HCT116 (cell line): ENCODE results near the gene RBM43. TPM values are rescaled to one million over a fixed set of nuclear protein-coding genes. Genes with fewer than 3 reads are reported as not detected.

Experiments used
- ATAC-seq: fragments of 200-7000 bp; cut with Tn5 transposase; 2 replicates; pipeline ENCODE4 v1.9.1; 2020; ENCODE audit warnings: mild to moderate bottlenecking, moderate library complexity
- BruUV-seq: library from RNA; stranded (reverse); fragments of 400-500 nt; replicated peaks from 2 replicates; lab custom pipeline; 2021; lab: Mats Ljungman, UMichigan
- CTCF ChIA-PET: fragments of 300-600 bp; sonication (Branson Sonifier 250); formaldehyde crosslinking; loops from one replicate; lab custom pipeline; 2021; ENCODE audit warnings: antibody characterized with exemption; lab: Charles Lee
- POLR2A ChIA-PET: fragments of 300-600, 350-600 bp; sonication (Branson Sonifier 250); formaldehyde crosslinking; loops from one replicate; lab custom pipeline; 2021; ENCODE audit warnings: antibody characterized with exemption; lab: Charles Lee
- RAD21 ChIA-PET, 2 experiments: fragments of 300-600 bp; sonication (Branson Sonifier 250); formaldehyde crosslinking; loops; one replicate each; lab custom pipeline; 2023; ENCODE audit warnings: low total read pairs in 2 of 2; ENCODE audit not compliant: uncharacterized antibody in 2 of 2, unreplicated experiment in 2 of 2, low non-redundant PET in 1 of 2; lab: Charles Lee
- DNase-seq: peaks from one replicate; pipeline ENCODE4 v3.0.0-alpha.2; 2010; ENCODE audit warnings: low read depth, low spot score
- H2AFZ ChIP-seq: fragments of 200-600 bp; shearing (Covaris generic), sonication (generic); 2 replicates; pipeline ENCODE4 v1.6.1; 2017; ENCODE audit warnings: low read depth, mixed run types, mixed read lengths, antibody characterized with exemption, low read length; ENCODE audit not compliant: poor library complexity, severe bottlenecking
- H3K27ac ChIP-seq: 2 replicates; pipeline ENCODE4 v1.5.1; 2012; ENCODE audit warnings: low read depth, low read length
- H3K27me3 ChIP-seq: fragments of 200-600 bp; sonication (generic); 2 replicates; pipeline ENCODE4 v1.6.1; 2016; ENCODE audit warnings: mixed run types, low read length, mixed read lengths; ENCODE audit not compliant: insufficient read depth
- H3K36me3 ChIP-seq, 2 experiments: fragments of 200-500 bp in 1 of 2; fragments of 200-600 bp in 1 of 2; sonication (Bioruptor generic) in 1 of 2; sonication (generic) in 1 of 2; 2 replicates each; pipeline versions ENCODE4 v1.5.1 to v1.6.1; 2014 to 2016; ENCODE audit warnings: low read length in 2 of 2, inconsistent platforms in 1 of 2, mixed read lengths in 1 of 2, mixed run types in 1 of 2; ENCODE audit not compliant: insufficient read depth in 2 of 2, control insufficient read depth in 1 of 2
- H3K4me1 ChIP-seq, 2 experiments: fragments of 200-600 bp in 1 of 2; sonication (generic) in 1 of 2; 2 replicates each; pipeline versions ENCODE4 v1.5.1 to v1.6.1; 2012 to 2017; ENCODE audit warnings: low read length in 2 of 2, inconsistent platforms in 1 of 2, mild to moderate bottlenecking in 1 of 2, mixed read lengths in 1 of 2, mixed run types in 1 of 2, moderate library complexity in 1 of 2; ENCODE audit not compliant: insufficient read depth in 2 of 2, control insufficient read depth in 1 of 2
- H3K4me2 ChIP-seq: fragments of 200-600 bp; sonication (generic); 2 replicates; pipeline ENCODE4 v1.6.1; 2017; ENCODE audit warnings: mixed run types, low read length, mixed read lengths
- H3K4me3 ChIP-seq, 2 experiments: fragments of 200-600 bp in 1 of 2; sonication (generic) in 1 of 2; replicated peaks in 1 of 2; 2 replicates each; pipeline ENCODE4 v1.5.1; 2011 to 2016; ENCODE audit warnings: low read length in 2 of 2, control low read depth in 1 of 2, low read depth in 1 of 2, mild to moderate bottlenecking in 1 of 2, mixed read lengths in 1 of 2, mixed run types in 1 of 2
- H3K79me2 ChIP-seq: fragments of 200-600 bp; sonication (generic); 2 replicates; pipeline ENCODE4 v1.6.1; 2017; ENCODE audit warnings: mild to moderate bottlenecking, mixed run types, low read length, moderate library complexity, mixed read lengths; ENCODE audit not compliant: insufficient read depth
- H3K9ac ChIP-seq: fragments of 200-600 bp; sonication (generic); 2 replicates; pipeline ENCODE4 v1.6.1; 2016; ENCODE audit warnings: low read length, mixed read lengths
- H3K9me2 ChIP-seq: fragments of 200-600 bp; sonication (generic), shearing (Covaris generic); 2 replicates; pipeline ENCODE4 v1.6.1; 2017; ENCODE audit warnings: mixed run types, mild to moderate bottlenecking, moderate library complexity; ENCODE audit not compliant: insufficient read depth
- H3K9me3 ChIP-seq, 2 experiments: fragments of 200-500 bp in 1 of 2; fragments of 200-600 bp in 1 of 2; sonication (Bioruptor generic) in 1 of 2; sonication (generic) in 1 of 2; 2 replicates each; pipeline ENCODE4 v1.6.1; 2014 to 2017; ENCODE audit warnings: low read length in 2 of 2, mixed read lengths in 2 of 2, inconsistent platforms in 1 of 2, low read depth in 1 of 2, mild to moderate bottlenecking in 1 of 2, mixed run types in 1 of 2, moderate library complexity in 1 of 2; ENCODE audit not compliant: control insufficient read depth in 1 of 2, insufficient read depth in 1 of 2
- H4K20me1 ChIP-seq: fragments of 200-600 bp; sonication (generic), shearing (Covaris generic); 2 replicates; pipeline ENCODE4 v1.6.1; 2017; ENCODE audit warnings: mixed run types, mild to moderate bottlenecking, moderate library complexity; ENCODE audit not compliant: insufficient read depth
- CBX3 ChIP-seq: IDR thresholded peaks from 2 replicates; pipeline ENCODE4 v1.6.1; 2012; ENCODE audit warnings: low read depth
- CEBPB ChIP-seq: IDR thresholded peaks from 2 replicates; pipeline ENCODE4 v1.6.1; 2012; ENCODE audit warnings: low read depth
- CTCF ChIP-seq, 3 experiments: fragments of 200-600 bp in 1 of 3; sonication (generic) in 1 of 3; IDR thresholded peaks in 2 of 3; conservative IDR thresholded peaks in 1 of 3; 2 replicates each; pipeline ENCODE4 v1.5.1; 2012 to 2017; ENCODE audit warnings: low read depth in 2 of 3, low read length in 2 of 3, antibody characterized with exemption in 1 of 3, borderline replicate concordance in 1 of 3, control low read depth in 1 of 3, mild to moderate bottlenecking in 1 of 3, mixed read lengths in 1 of 3, mixed run types in 1 of 3, moderate library complexity in 1 of 3; ENCODE audit not compliant: insufficient read depth in 1 of 3
- EZH2 ChIP-seq: fragments of 200-600 bp; sonication (generic); IDR thresholded peaks from 2 replicates; pipeline ENCODE4 v1.6.1; 2017; ENCODE audit warnings: antibody characterized with exemption, mixed run types
- MAX ChIP-seq: IDR thresholded peaks from 2 replicates; pipeline ENCODE4 v1.6.1; 2012
- RAD21 ChIP-seq: IDR thresholded peaks from 2 replicates; pipeline ENCODE4 v1.6.1; 2012; ENCODE audit warnings: low read depth, mild to moderate bottlenecking
- SP1 ChIP-seq: IDR thresholded peaks from 2 replicates; pipeline ENCODE4 v1.6.1; 2012; ENCODE audit warnings: low read depth
- SRF ChIP-seq: IDR thresholded peaks from 2 replicates; pipeline ENCODE4 v1.6.1; 2012; ENCODE audit warnings: low read depth
- TCF7L2 ChIP-seq: IDR thresholded peaks from 2 replicates; pipeline ENCODE4 v1.7.0; 2011; ENCODE audit warnings: borderline replicate concordance, inconsistent platforms; ENCODE audit not compliant: insufficient read depth, insufficient read length; ENCODE audit errors: extremely low read depth
- YY1 ChIP-seq: IDR thresholded peaks from 2 replicates; pipeline ENCODE4 v1.6.1; 2011; ENCODE audit warnings: low read length, low read depth, moderate library complexity, mild to moderate bottlenecking; ENCODE audit not compliant: insufficient replicate concordance; ENCODE audit errors: extremely low read depth
- ZBTB33 ChIP-seq: IDR thresholded peaks from 2 replicates; pipeline ENCODE4 v1.6.1; 2011; ENCODE audit warnings: mild to moderate bottlenecking, low read length, moderate library complexity; ENCODE audit not compliant: insufficient replicate concordance; ENCODE audit errors: extremely low read depth
- ZFX ChIP-seq: fragments of 450-650 bp; IDR thresholded peaks from 2 replicates; pipeline ENCODE4 v1.6.1; 2017
- intact Hi-C: fragments of 100-400 bp; cut with micrococcal nuclease; formaldehyde crosslinking; loops from 2 replicates; pipeline ENCODE4 v1.10.0; 2022
- total RNA-seq: library from RNA; stranded (reverse); gene quantifications from one replicate; pipeline ENCODE4 v1.2.1, GENCODE V29; 2021; ENCODE audit not compliant: unreplicated experiment
- TF ChIP-seq, protein P1 (sequence below): IDR thresholded peaks from 2 replicates; pipeline ENCODE4 v1.6.1; 2012; ENCODE audit warnings: low read depth
- TF ChIP-seq, protein P2 (sequence below): IDR thresholded peaks from 2 replicates; pipeline ENCODE4 v1.6.1; 2012

The RBM43 gene
- total RNA-seq, 1 experiment from 2014 or later, result 3.3 TPM

GRCh38 chr2:151261977-151262291, 271 bp upstream of the RBM43 start:
- Histone ChIP-seq H3K79me2 (no peaks in the 10 kb centered on the region), H3K9me3 (no peaks in the 10 kb centered on the region), H3K4me3 (peak overlapping the region; percentile 61 to 76), H2AFZ (peak overlapping the region; percentile 100), H3K9ac (peak overlapping the region; percentile 71), H3K4me2 (peak overlapping the region; percentile 87), H4K20me1 (no peaks in the 10 kb centered on the region), H3K27me3 (no peaks in the 10 kb centered on the region)
- ChIA-PET CTCF (no interaction called here), RAD21 (no interaction called here)
- BruUV-seq, result no TSS peak
- TF ChIP-seq CEBPB (0 out of 2 replicates have a peak, but pooled peaks have one; percentile 23), SRF (no peak), ZBTB33 (no peak), CBX3 (0 out of 2 replicates have a peak, but pooled peaks have one; percentile 14), EZH2 (no peak), RAD21 (no peak), MAX (no peak), ZFX (no peak), CTCF (IDR thresholded peaks at IDR 0.05 in 2 of 3, conservative IDR thresholded peaks at IDR 0.05 in 1 of 3; ENCODE audit: borderline replicate concordance in 1 of 3, insufficient read depth in 1 of 3, low read depth in 2 of 3, low read length in 2 of 3) (no peak), TCF7L2 (no peak), SP1 (no peak), YY1 (no peak)
- TF ChIP-seq, protein P1, sequence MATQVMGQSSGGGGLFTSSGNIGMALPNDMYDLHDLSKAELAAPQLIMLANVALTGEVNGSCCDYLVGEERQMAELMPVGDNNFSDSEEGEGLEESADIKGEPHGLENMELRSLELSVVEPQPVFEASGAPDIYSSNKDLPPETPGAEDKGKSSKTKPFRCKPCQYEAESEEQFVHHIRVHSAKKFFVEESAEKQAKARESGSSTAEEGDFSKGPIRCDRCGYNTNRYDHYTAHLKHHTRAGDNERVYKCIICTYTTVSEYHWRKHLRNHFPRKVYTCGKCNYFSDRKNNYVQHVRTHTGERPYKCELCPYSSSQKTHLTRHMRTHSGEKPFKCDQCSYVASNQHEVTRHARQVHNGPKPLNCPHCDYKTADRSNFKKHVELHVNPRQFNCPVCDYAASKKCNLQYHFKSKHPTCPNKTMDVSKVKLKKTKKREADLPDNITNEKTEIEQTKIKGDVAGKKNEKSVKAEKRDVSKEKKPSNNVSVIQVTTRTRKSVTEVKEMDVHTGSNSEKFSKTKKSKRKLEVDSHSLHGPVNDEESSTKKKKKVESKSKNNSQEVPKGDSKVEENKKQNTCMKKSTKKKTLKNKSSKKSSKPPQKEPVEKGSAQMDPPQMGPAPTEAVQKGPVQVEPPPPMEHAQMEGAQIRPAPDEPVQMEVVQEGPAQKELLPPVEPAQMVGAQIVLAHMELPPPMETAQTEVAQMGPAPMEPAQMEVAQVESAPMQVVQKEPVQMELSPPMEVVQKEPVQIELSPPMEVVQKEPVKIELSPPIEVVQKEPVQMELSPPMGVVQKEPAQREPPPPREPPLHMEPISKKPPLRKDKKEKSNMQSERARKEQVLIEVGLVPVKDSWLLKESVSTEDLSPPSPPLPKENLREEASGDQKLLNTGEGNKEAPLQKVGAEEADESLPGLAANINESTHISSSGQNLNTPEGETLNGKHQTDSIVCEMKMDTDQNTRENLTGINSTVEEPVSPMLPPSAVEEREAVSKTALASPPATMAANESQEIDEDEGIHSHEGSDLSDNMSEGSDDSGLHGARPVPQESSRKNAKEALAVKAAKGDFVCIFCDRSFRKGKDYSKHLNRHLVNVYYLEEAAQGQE, result no peak
- TF ChIP-seq, protein P2, sequence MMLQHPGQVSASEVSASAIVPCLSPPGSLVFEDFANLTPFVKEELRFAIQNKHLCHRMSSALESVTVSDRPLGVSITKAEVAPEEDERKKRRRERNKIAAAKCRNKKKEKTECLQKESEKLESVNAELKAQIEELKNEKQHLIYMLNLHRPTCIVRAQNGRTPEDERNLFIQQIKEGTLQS, result no peak
- TF ChIP-seq, all 23 proteins: peak for 2
- ATAC-seq, result no peak
- Histone ChIP-seq H3K36me3 (no peaks in the 10 kb centered on the region), H3K27ac (peak overlapping the region; percentile 83), H3K4me1 (peaks cover 7 to 18% of the 10 kb centered on the region in 2 experiments), H3K9me2 (no peaks in the 10 kb centered on the region)
- intact Hi-C loops, result loop anchor here (10.0 kb wide), 1 partner anchor 143 kb away; the partner anchor contains the start of gene RIF1
- no peak for DNase-seq
- POLR2A ChIA-PET, result no interaction called here
